Epithelial cell of esophagus (primary cell): ENCODE measurements around the gene TSC22D3.

Experiments used
- DNase-seq: peaks from one replicate; pipeline ENCODE4 v3.0.0; 2010; ENCODE audit warnings: low read depth
- H3K4me3 ChIP-seq: 2 replicates; pipeline ENCODE4 v1.5.1; 2011; ENCODE audit warnings: mild to moderate bottlenecking, low read length, control low read depth
- CTCF ChIP-seq: IDR thresholded peaks from 2 replicates; pipeline ENCODE4 v1.5.1; 2011; ENCODE audit warnings: low read depth, mild to moderate bottlenecking, low read length, control low read depth, inconsistent platforms; ENCODE audit not compliant: insufficient read depth; ENCODE audit errors: missing control alignments

TSC22D3 gene

GRCh38 chrX:107773206-107773605 lies 2.4 kb downstream of the TSC22D3 start:
- H3K4me3 ChIP-seq = peak overlapping the region; percentile 56
- TF ChIP-seq CTCF = no peak
- DNase-seq = no peak

- no peak overlapping the region for H3K4me3 ChIP-seq
- no peak for DNase-seq
- no peak for TF ChIP-seq CTCF
Observed at GRCh38 chrX:107769581-107770317, 5.8 kb downstream of the TSC22D3 start.

GRCh38 chrX:107768051-107768450 lies 7.5 kb downstream of the TSC22D3 start:
- no peak overlapping the region for H3K4me3 ChIP-seq
- TF ChIP-seq CTCF = no peak
- no peak for DNase-seq

GRCh38 chrX:107766470-107767150 lies 9.0 kb downstream of the TSC22D3 start:
- peak; percentile 76 for DNase-seq
- TF ChIP-seq CTCF = no peak
- no peak overlapping the region for H3K4me3 ChIP-seq

- DNase-seq = no peak
- no peak overlapping the region for H3K4me3 ChIP-seq
- TF ChIP-seq CTCF = no peak
Observed at GRCh38 chrX:107764845-107765608, 10.6 kb downstream of the TSC22D3 start.

GRCh38 chrX:107763647-107764046 lies 11.9 kb downstream of the TSC22D3 start:
- TF ChIP-seq CTCF = no peak
- no peak for DNase-seq
- no peak overlapping the region for H3K4me3 ChIP-seq
